Sigmoid colon (tissue), 7 donors: ENCODE measurements around the gene SYTL5. TPM values are rescaled to one million over a fixed set of nuclear protein-coding genes. Genes with fewer than 3 reads are reported as not detected.

Experiments
- DNase-seq: peaks from one replicate; pipeline ENCODE4 v3.0.0-alpha.2; 2019
- H3K27ac ChIP-seq, 4 donors: fragments of 200-600 bp; sonication (generic); one replicate each; pipeline ENCODE4 v1.5.1; 2016 to 2019; ENCODE audit warnings: mild to moderate bottlenecking in 1 of 4
- H3K27me3 ChIP-seq, 3 donors: fragments of 200-600 bp; sonication (generic); one replicate each; pipeline ENCODE4 v1.5.1; 2019; ENCODE audit warnings: mild to moderate bottlenecking in 1 of 3
- H3K36me3 ChIP-seq, 4 donors: fragments of 200-600 bp; sonication (generic); one replicate each; pipeline ENCODE4 v1.5.1; 2016 to 2019
- H3K4me1 ChIP-seq, 4 donors: fragments of 200-600 bp; sonication (generic); one replicate each; pipeline ENCODE4 v1.5.1; 2017 to 2019
- H3K4me3 ChIP-seq, 4 donors: fragments of 200-600 bp; sonication (generic); one replicate each; pipeline ENCODE4 v1.5.1; 2017 to 2019; ENCODE audit warnings: mild to moderate bottlenecking in 2 of 4, moderate library complexity in 1 of 4
- H3K9me3 ChIP-seq, 4 donors: fragments of 200-600 bp in 3 of 4; sonication (generic) in 3 of 4; one replicate each; pipeline versions ENCODE4 v1.5.1 to v1.6.1; 2013 to 2019
- CTCF ChIP-seq, 4 experiments: fragments of 450-650 bp in 3 of 4; fragments of 200-600 bp in 1 of 4; IDR thresholded peaks; one replicate each; pipeline ENCODE4 v1.5.1; 2016 to 2019; ENCODE audit warnings: antibody characterized with exemption in 4 of 4, mild to moderate bottlenecking in 3 of 4, moderate library complexity in 2 of 4
- EP300 ChIP-seq, 4 donors: sonication (generic); formaldehyde crosslinking; IDR thresholded peaks; one replicate each; pipeline ENCODE4 v1.6.1; 2017; ENCODE audit warnings: antibody characterized with exemption in 4 of 4
- POLR2A ChIP-seq, 2 donors: fragments of 450-650 bp; IDR thresholded peaks; one replicate each; pipeline ENCODE4 v1.6.1; 2016; ENCODE audit warnings: antibody characterized with exemption in 2 of 2, mild to moderate bottlenecking in 2 of 2, moderate library complexity in 2 of 2
- POLR2AphosphoS5 ChIP-seq, 4 donors: sonication (generic); formaldehyde crosslinking; IDR thresholded peaks; one replicate each; pipeline ENCODE4 v1.6.1; 2017; ENCODE audit warnings: antibody characterized with exemption in 4 of 4
- WGBS, 2 donors: extraction: QIAGEN DNeasy Blood & Tissue Kit; methylation state at CpG; one replicate each; pipeline ENCODE4 v1.1.7; 2013; 5-methylcytosine and 5-hydroxymethylcytosine counted together
- intact Hi-C: fragments of 100-400 bp; cut with DNase I; formaldehyde crosslinking; loops from one replicate; pipeline ENCODE4 v1.15.1; 2023
- polyA plus RNA-seq, 3 donors: library from polyadenylated mRNA; stranded (reverse); fragments of 200-250 nt; gene quantifications; one replicate each; pipeline ENCODE4 v1.2.3, GENCODE V29; 2013
- total RNA-seq, 4 donors: library from RNA; depleted of rRNA; stranded (reverse); fragments of >200 nt; gene quantifications; one replicate each; pipeline ENCODE4 v1.1.0, GENCODE V29; 2016
- donor health status: healthy with polysubstance abuse.
- donor health status: Bipolar disorder and iron deficiency.
- donor health status: healthy.

The SYTL5 gene
- total and polyA plus RNA-seq, 7 donors: under 0.01 to 21.0 (median 1.9) TPM; not detected in 1

GRCh38 chrX:38009641-38010040, 3.3 kb downstream of the SYTL5 start:
- no peak overlapping the region for H3K4me3 ChIP-seq
- no peaks in the 10 kb centered on the region for H3K9me3 ChIP-seq
- H3K27me3 ChIP-seq: no peaks in the 10 kb centered on the region
- H3K27ac ChIP-seq: no peak overlapping the region
- no peak for DNase-seq
- TF ChIP-seq EP300 (IDR thresholded peaks at IDR 0.05) (no peak), POLR2AphosphoS5 (IDR thresholded peaks at IDR 0.05) (no peak), POLR2A (IDR thresholded peaks at IDR 0.05) (no peak), CTCF (IDR thresholded peaks at IDR 0.05) (no peak)
- H3K36me3 ChIP-seq: no peaks in the 10 kb centered on the region
- intact Hi-C loops: no loop called here
- no peaks in the 10 kb centered on the region for H3K4me1 ChIP-seq

- intact Hi-C loops: no loop called here
- Histone ChIP-seq H3K4me1 (no peaks in the 10 kb centered on the region), H3K36me3 (no peaks in the 10 kb centered on the region), H3K27ac (no peak overlapping the region), H3K27me3 (no peaks in the 10 kb centered on the region), H3K9me3 (no peaks in the 10 kb centered on the region), H3K4me3 (no peak overlapping the region)
- DNase-seq: no peak
- WGBS, 2 donors: 23 to 56% methylated on average over 8 of the region's 8 CpGs
- TF ChIP-seq POLR2AphosphoS5 (IDR thresholded peaks at IDR 0.05) (no peak), POLR2A (IDR thresholded peaks at IDR 0.05) (no peak), EP300 (IDR thresholded peaks at IDR 0.05) (no peak), CTCF (IDR thresholded peaks at IDR 0.05) (no peak)
Measured at GRCh38 chrX:38018766-38019425, 12.5 kb downstream of the SYTL5 start.

DNA sequence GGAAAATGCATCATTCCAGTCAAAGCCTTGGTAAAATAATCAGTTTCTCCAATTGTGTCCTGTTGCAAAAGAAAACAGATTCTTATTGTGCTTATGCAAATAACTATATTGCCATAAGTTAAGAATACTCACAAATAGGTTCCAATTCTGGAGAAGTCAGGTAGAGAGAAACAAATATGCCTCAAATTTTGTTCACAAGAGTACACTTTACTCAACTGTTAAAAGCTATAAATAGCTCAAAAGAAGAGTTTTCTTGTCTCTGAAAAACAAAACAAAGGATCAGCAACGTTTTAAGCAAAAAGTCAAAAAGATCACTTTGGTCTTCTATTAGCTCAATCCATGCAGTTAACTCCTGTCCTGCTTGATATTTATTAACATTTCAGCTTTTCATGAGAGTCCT, 21.9 kb downstream of the SYTL5 start:
- intact Hi-C loops: no loop called here

GRCh38 chrX:38036466-38036865, 30.1 kb downstream of the SYTL5 start:
- TF ChIP-seq CTCF (IDR thresholded peaks at IDR 0.05) (no peak), POLR2AphosphoS5 (IDR thresholded peaks at IDR 0.05) (no peak), POLR2A (IDR thresholded peaks at IDR 0.05) (no peak), EP300 (IDR thresholded peaks at IDR 0.05) (no peak)
- Histone ChIP-seq H3K36me3 (no peaks in the 10 kb centered on the region), H3K9me3 (no peaks in the 10 kb centered on the region), H3K4me1 (no peaks in the 10 kb centered on the region), H3K27ac (no peak overlapping the region), H3K4me3 (no peak overlapping the region), H3K27me3 (no peaks in the 10 kb centered on the region)
- intact Hi-C loops: no loop called here
- DNase-seq: no peak
- 92 to 99% methylated on average over 2 of the region's 2 CpGs for WGBS, 2 donors

More for the DNA sequence above, 21.9 kb downstream of the SYTL5 start:
- no peak for DNase-seq
- Histone ChIP-seq H3K4me3 (no peak overlapping the region), H3K9me3 (no peaks in the 10 kb centered on the region), H3K36me3 (no peaks in the 10 kb centered on the region), H3K27ac (no peak overlapping the region), H3K4me1 (no peaks in the 10 kb centered on the region), H3K27me3 (no peaks in the 10 kb centered on the region)
- 55 to 86% methylated on average over 1 of the region's 1 CpG for WGBS, 2 donors
- TF ChIP-seq POLR2AphosphoS5 (IDR thresholded peaks at IDR 0.05) (no peak), CTCF (IDR thresholded peaks at IDR 0.05) (no peak), EP300 (IDR thresholded peaks at IDR 0.05) (no peak), POLR2A (IDR thresholded peaks at IDR 0.05) (no peak)

GRCh38 chrX:38038501-38038900, 32.1 kb downstream of the SYTL5 start:
- H3K9me3 ChIP-seq: no peaks in the 10 kb centered on the region
- H3K27me3 ChIP-seq: no peaks in the 10 kb centered on the region
- no peaks in the 10 kb centered on the region for H3K4me1 ChIP-seq
- H3K36me3 ChIP-seq: no peaks in the 10 kb centered on the region
- DNase-seq: no peak
- TF ChIP-seq CTCF (IDR thresholded peaks at IDR 0.05) (no peak), POLR2AphosphoS5 (IDR thresholded peaks at IDR 0.05) (no peak), EP300 (IDR thresholded peaks at IDR 0.05) (no peak), POLR2A (IDR thresholded peaks at IDR 0.05) (no peak)
- H3K27ac ChIP-seq: no peak overlapping the region
- no peak overlapping the region for H3K4me3 ChIP-seq
- WGBS, 2 donors: 55 to 68% methylated on average over 2 of the region's 2 CpGs
- intact Hi-C loops: no loop called here
